HG03045 (cell line): ENCODE results near the gene FILIP1L.
A peak's percentile ranks its signal among the peaks of the same experiment; 100 is the strongest.

Experiments
- ATAC-seq: cut with Tn5 transposase; IDR thresholded peaks from one replicate; pipeline ENCODE4 v1.9.1; 2021; ENCODE audit warnings: mild to moderate bottlenecking, moderate library complexity; ENCODE audit not compliant: unreplicated experiment

Gene FILIP1L

GRCh38 chr3:100125161-100125938 is 11.0 kb upstream of the FILIP1L start:
- no peak for ATAC-seq

DNA sequence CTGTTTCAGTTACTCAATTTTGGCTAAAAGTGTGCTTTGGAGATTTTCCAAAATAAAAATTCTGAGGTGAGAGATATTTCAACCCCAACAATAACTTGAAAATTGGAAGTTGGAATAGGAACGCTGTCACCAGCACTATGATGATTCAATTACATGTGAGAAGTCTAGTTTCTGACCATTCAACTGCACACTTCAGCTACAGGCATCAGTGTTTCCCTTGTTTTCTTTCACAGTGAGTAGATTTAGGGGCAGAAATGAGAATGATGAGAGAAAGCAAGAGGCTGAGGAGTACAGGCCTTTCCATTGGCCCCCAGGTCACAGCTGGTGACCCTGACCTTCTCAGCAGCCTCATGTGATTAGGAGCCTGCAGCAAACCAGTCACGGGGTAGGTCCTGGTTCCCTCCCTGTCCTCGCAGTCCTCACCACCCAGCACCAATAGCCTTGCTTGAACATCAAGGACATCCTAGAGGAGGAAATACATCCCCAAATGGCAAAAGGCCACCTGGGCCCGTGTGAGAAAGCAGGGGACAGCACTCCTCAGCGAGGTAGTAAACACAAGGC is 10.0 kb upstream of the FILIP1L start:
- no peak for ATAC-seq

GRCh38 chr3:100123112-100123511 is 8.8 kb upstream of the FILIP1L start:
- ATAC-seq = no peak

DNA sequence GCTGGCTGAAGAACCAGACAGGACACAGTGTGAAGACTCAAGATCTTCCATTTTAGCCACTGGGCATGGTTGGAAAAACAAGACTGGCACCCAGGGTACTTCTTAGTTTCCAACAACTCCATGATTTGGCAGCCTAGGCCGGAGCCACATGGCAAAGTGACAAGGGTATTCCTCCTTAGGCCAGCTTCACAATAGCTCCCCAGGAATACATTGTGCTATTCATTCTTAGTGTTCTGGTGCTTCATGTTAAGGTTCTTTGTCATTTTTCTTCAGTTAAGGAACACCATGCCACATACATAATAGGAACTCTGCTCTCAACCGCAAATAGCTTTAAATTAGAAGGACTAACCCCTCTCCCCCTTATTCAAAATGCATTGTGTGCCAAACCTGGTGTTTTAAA is 8.0 kb upstream of the FILIP1L start:
- no peak for ATAC-seq

GRCh38 chr3:100120693-100121092 is 6.4 kb upstream of the FILIP1L start:
- ATAC-seq = no peak

DNA sequence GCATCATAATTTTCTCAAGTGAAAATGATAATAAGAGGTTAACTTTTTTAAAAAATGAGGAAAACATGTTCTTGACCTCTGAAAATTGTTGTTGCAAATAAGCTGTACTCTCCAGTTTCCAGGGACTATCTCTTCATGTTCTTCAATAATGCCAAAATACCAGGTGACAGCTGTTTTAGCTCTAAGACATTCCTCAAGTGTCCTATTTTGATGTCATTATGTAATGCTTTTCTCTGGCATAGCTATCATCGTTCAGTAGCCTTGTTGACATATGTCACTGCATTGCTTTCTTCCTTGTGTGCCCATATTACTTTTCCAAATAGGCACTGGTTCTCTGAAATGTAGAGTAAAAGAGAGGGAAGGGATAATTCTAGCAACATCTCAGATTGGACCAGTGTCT is 5.7 kb upstream of the FILIP1L start:
- no peak for ATAC-seq

DNA sequence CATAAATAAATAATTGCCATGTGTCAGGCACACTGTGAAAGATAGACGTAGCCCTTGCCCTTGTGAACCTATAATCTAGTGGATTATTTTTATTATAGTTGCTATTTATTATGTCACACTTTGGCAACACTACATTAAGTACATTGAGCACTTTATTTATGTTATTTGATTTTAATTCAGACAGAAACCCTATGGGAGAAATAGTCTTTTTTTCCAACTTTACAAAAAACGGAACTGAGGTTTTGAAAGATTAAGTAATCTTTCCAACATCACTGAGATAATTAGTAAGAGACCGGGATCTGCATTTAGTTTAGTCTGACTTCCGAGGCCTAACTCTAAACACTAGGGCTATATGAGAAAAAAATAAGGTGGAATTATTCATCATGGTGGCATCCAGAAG is 2.8 kb upstream of the FILIP1L start:
- no peak for ATAC-seq

DNA sequence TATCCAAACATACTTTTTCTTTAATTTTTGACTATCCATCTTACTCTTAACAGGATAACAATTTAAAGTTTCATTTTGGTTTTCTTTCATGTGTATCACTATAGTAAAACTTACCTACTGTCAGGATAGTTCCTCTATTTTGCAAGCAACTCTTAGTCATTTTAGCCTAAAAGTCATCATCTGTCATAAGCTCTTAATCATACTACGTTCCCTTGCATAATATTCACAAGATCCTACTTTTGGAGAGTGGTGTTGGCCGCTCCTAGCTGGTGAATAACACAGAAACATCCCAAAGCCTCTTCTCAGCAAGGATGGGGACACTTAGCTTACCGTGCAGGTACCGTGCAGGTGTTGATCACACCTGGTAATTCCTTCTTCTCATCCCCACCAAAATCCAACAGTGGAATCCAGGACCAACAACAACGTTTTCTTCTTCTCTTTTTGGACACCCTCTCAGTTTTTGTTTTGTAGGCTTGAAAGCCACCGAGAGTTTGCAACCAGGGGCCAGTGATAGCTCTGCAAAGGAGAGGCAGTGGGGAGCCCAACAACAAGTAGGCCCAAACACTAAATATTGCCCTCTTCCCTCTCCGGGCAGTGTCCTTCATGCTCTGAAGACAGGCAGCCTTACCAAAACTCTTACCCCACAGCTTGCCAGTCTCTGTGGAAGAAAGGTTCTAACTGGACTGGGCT is 433 bp downstream of the FILIP1L start:
- no peak for ATAC-seq

DNA sequence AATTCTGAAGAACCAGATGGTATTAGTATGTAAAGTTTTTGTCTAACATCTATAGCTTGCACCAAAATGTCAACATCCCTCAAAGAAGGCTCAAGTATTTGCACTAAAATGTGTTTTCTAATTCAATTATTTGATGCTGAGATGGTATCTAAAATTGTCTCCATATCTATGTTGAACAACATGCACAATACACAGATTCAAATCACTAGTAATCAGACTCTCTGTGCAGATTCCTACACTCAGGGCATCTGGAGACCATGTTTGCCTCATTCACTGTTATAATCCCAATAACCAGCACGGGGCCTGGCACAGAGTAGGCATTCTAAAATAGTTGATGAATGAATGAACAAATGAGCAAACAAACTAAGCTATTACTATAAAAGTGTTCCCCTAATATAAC is 2.6 kb downstream of the FILIP1L start:
- no peak for ATAC-seq

DNA sequence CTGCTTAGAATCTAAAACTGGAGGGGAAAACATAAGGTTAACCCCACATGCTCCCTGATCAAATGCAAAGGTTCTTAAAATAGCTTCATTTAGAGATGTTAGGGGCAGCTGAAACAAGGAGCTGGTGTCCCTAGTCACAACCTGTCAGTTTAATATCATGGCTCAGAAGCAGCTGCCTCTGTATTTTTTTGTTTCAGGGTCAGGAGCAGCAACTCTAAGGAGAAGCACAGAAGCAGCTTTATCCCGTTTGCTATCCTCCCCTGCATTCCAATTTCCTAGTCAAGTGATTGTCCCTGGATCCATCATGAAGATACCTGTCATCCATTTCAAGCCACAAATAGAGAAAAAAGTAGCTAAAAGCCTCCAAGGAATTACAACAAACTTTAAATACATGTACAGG is 4.1 kb downstream of the FILIP1L start:
- no peak for ATAC-seq

GRCh38 chr3:100108464-100109079 is 5.7 kb downstream of the FILIP1L start:
- ATAC-seq = no peak

DNA sequence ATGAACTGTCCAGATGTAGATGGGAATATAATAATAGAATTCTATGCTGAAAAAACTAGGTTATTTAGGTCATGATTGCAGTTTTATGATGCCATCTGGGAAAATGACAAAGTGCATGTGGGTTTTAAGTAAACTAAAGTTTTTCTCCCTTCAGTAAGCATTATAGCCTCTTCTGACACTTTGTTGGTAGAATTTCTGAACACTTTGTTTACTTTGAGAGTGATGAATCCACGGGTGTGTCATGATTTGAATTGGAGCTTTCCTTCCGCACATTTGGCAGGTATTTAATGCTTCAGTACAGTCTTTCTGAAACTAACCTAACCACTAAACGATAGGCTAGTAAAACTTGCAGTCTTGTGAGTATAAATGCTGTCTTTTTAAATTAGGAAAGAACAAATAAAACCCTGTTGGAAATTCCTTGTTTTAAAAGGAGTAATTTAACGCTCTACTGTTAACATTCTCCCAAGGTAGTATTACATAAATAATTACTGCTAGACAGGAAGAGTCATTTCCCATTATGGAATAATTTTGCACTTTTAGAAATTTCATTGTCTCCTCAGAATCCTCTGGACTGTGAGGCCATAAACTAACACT is 7.0 kb downstream of the FILIP1L start:
- ATAC-seq = no peak

DNA sequence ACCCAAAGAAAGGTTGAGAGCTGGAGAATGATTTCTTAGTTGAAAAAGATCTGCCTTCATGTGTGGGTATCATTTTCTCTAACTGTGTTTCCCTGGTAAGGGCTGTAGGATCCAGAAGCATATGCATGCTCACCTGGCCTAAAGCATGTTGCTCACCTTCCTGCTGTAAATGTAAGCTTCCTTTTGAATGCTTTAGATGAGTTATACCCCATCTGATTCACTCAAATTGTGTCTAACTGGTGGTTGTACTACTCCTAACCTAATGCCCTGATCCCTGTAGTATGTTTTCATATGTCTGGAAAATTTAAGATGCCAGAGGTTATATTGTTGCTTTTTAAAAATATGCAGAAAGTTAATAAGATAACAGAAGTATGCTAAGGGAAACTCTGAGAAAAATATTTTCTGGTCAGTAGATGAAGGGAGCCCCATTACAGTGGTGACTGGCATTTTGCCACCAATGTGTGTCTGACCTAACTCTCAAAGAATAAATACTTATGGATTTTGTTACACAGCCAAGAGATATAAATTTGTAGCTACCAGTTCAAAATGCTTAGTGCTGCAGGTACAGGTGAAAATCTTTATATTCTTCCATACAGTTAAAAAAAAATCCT is 7.7 kb downstream of the FILIP1L start:
- no peak for ATAC-seq

- ATAC-seq = no peak
Observed at GRCh38 chr3:100106094-100106493, 8.2 kb downstream of the FILIP1L start.

- no peak for ATAC-seq
Observed at GRCh38 chr3:100105501-100105900, 8.8 kb downstream of the FILIP1L start.

DNA sequence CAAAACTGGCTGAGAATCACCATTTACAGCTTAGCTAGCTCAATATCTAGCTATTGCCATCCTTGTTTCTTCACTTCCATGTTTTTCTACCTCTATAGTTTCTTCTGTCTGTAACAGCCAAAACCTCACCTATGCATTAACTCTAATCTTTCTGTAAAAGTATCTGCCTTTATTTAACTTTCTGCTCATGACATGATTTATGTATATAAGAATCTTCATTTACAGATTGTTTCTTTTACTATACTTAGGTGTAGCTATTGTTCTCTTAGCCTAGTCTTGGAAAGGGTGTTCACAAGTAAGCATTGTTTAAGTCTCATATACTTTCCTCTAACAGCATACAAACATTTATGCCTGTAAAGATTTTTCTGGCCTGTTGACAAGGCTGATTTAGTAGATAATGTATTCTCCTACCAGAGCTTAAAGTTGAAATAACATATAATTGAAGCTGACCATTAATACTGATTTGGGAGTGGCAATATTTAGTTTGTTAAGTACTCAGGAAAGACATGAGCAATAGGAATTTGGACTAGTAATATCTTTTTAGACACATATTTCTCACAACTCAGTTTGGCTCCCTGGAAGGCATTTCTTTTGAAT is 9.4 kb downstream of the FILIP1L start:
- ATAC-seq = no peak

DNA sequence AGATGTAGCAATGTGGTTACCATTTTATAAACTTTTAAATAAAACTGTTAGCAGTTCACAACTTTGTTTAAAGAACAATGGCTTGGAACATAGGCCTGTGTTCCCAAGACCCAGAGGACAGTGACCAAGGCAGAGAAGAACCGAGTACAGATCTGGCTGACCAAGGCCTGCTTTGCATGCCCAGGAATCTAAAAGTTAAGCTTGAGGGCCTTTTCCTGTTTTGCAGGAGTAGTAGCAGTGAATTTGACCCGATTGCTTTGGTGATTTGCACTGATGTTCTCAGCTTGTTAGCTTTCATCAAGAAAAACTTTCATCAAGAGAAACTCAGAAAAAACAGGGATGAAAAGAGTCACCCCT is 9.9 kb downstream of the FILIP1L start:
- ATAC-seq = peak; percentile 42

DNA sequence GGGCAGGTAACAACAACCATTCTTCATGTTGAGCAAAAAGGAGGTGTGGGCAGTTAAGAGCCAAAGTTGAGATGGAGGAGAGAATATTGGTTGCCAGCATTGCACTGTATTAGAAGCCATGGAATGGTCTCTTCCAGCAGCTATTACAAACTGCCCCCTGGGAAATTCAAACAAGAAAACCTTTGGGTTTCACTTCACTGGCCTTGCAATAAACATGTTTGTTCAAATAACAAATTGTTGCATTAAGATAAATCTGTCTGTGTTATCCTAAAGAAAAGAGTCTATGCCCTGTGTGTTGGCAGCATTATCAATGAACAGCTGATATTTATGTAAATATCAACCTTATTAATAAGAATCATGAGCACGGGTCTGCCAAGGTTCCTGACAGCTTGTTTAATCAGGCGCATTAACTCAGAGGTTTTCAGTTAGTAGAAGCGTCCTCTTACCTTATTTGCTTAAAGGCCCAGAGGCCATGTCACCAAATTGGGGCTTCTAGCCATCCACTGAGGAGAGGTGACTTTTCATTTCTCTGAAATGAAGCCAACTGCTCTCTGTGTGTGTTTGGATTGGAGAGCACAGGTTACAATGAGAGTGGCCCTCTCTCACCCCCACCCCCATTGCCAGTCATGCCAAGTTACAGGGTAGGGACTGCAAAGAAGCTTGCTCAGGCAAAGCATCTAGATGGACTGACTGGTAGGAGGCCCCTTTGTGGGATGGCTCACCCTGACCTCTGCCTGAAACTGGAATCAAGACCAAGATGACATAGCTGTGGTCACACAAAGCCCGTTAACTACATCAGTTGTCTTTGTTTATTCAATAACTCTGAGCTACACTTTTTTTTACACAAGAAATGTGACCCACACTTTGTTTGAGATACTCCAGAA is 10.5 kb downstream of the FILIP1L start:
- peak; percentile 94 for ATAC-seq

DNA sequence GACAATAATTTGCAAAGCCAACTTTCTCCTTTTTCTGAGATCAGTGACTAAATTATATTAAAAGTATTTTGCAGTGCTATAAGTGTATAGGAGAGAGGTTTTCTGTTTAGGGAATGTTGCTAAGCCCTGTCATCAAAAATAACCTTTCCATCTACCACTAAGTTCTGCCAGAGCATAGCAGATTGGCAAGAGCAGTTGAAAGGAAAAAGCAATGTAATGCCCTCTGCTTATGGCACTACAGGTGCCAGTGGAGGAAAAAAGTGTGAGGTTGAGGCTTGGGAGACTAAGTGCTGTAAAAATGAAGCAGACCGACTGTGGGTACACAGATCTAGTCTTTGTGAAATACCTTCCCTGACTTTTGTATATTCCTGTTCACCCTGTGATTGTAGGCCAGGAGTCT is 11.5 kb downstream of the FILIP1L start:
- no peak for ATAC-seq

DNA sequence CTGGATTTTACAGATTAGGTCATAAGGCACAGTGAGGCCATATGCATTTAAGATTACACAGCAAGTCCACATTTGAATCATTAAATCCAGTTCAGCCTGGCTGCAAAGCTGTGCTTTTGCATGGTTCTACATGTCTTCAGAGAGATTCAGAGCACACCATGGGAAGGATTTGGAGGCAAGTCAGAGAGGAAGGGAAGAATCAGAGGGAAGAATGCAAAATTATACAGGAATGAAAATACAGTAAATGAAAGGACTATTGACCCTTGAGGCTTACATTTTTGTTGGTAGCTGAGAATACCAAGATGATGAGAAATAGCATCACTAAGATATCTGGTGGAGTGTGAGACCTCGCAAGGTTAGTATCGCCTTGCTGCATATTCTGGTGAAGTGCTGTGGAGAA is 13.9 kb downstream of the FILIP1L start:
- no peak for ATAC-seq
